Ishikawa (cell line): ENCODE results near the gene HELT.

ENCODE experiments used
- CEBPB ChIP-seq: IDR thresholded peaks from 2 replicates; pipeline ENCODE4 v1.6.1; 2012
- CREB1 ChIP-seq: IDR thresholded peaks from 2 replicates; pipeline ENCODE4 v1.6.1; 2012; ENCODE audit warnings: low read depth
- EGR1 ChIP-seq: IDR thresholded peaks from 2 replicates; pipeline ENCODE4 v1.6.1; 2012
- EP300 ChIP-seq: IDR thresholded peaks from 2 replicates; pipeline ENCODE4 v1.6.1; 2012; ENCODE audit warnings: borderline replicate concordance
- MAX ChIP-seq: IDR thresholded peaks from 2 replicates; pipeline ENCODE4 v1.6.1; 2012
- NFIC ChIP-seq: IDR thresholded peaks from 2 replicates; pipeline ENCODE4 v1.6.1; 2012
- RAD21 ChIP-seq: IDR thresholded peaks from 2 replicates; pipeline ENCODE4 v1.6.1; 2012; ENCODE audit warnings: low read depth
- TAF1 ChIP-seq: IDR thresholded peaks from 2 replicates; pipeline ENCODE4 v1.6.1; 2012; ENCODE audit warnings: low read depth, mild to moderate bottlenecking
- TCF12 ChIP-seq: IDR thresholded peaks from 2 replicates; pipeline ENCODE4 v1.6.1; 2012; ENCODE audit warnings: low read depth

GRCh38 chr4:185035284-185035683, 17.0 kb downstream of the HELT start:
- no peak for TF ChIP-seq EGR1
- TF ChIP-seq NFIC: no peak
- TF ChIP-seq CREB1: no peak
- no peak for TF ChIP-seq EP300
- TF ChIP-seq TAF1: no peak
- no peak for TF ChIP-seq CEBPB
- TF ChIP-seq TCF12: no peak
- no peak for TF ChIP-seq MAX
- no peak for TF ChIP-seq RAD21
